Pulmonary artery endothelial cell (primary cell): Measurements from ENCODE around the gene TGFBR2. TPM values are rescaled to one million over a fixed set of nuclear protein-coding genes. Genes with fewer than 3 reads are reported as not detected.
A peak's percentile ranks its signal among the peaks of the same experiment; 100 is the strongest.
"Not testable (repeated sequence)": the region's sequence is repeated elsewhere in the genome, so short reads cannot be mapped to it uniquely, and the experiment has no call there.

Experiments used
- DNase-seq: peaks from one replicate; pipeline ENCODE4 v3.0.0-alpha.2; 2011; ENCODE audit warnings: low read depth, low spot score
- total RNA-seq: library from RNA; depleted of rRNA; stranded (reverse); fragments of >200 nt; gene quantifications from 2 replicates; pipeline ENCODE4 v1.2.3, GENCODE V29; 2014

The TGFBR2 gene
- total RNA-seq, 1 donor from 2014 or later: 379 TPM

- no peak for DNase-seq
Observed at GRCh38 chr3:30655187-30655812, 48.9 kb downstream of the TGFBR2 start.

- DNase-seq: no peak
Observed at GRCh38 chr3:30656624-30657141, 50.3 kb downstream of the TGFBR2 start.

- no peak for DNase-seq
Observed at GRCh38 chr3:30657914-30658313, 51.5 kb downstream of the TGFBR2 start.

- peak; percentile 72 for DNase-seq
Observed at GRCh38 chr3:30658328-30659052, 52.1 kb downstream of the TGFBR2 start.

GRCh38 chr3:30659270-30660130 is 53.1 kb downstream of the TGFBR2 start:
- DNase-seq: peak; percentile 86

GRCh38 chr3:30660136-30660535 is 53.7 kb downstream of the TGFBR2 start:
- DNase-seq: no peak

- DNase-seq: no peak
Observed at GRCh38 chr3:30660656-30661055, 54.3 kb downstream of the TGFBR2 start.

GRCh38 chr3:30661098-30661873 is 54.9 kb downstream of the TGFBR2 start:
- DNase-seq: no peak

GRCh38 chr3:30662836-30663235 is 56.4 kb downstream of the TGFBR2 start:
- DNase-seq: no peak

GRCh38 chr3:30663533-30664241 is 57.3 kb downstream of the TGFBR2 start:
- no peak for DNase-seq

- DNase-seq: no peak
Observed at GRCh38 chr3:30664459-30664858, 58.1 kb downstream of the TGFBR2 start.

GRCh38 chr3:30664884-30665283 is 58.5 kb downstream of the TGFBR2 start:
- DNase-seq: no peak

- no peak for DNase-seq
Observed at GRCh38 chr3:30665539-30665938, 59.1 kb downstream of the TGFBR2 start.

GRCh38 chr3:30666572-30667279 is 60.3 kb downstream of the TGFBR2 start:
- DNase-seq: no peak

- no peak for DNase-seq
Observed at GRCh38 chr3:30667280-30667651, 60.9 kb downstream of the TGFBR2 start.

GRCh38 chr3:30668051-30668609 is 61.7 kb downstream of the TGFBR2 start:
- no peak for DNase-seq

- DNase-seq: not testable (repeated sequence)
Observed at GRCh38 chr3:30669360-30669934, 63.0 kb downstream of the TGFBR2 start.

GRCh38 chr3:30670292-30670691 is 63.9 kb downstream of the TGFBR2 start:
- no peak for DNase-seq
